Peyer's patch (tissue), 4 donors: Measurements from ENCODE around the gene IRS1.

Experiments used
- POLR2A ChIP-seq, 2 donors: fragments of 450-650 bp; IDR thresholded peaks; one replicate each; pipeline ENCODE4 v1.5.1; 2017; ENCODE audit warnings: antibody characterized with exemption in 2 of 2, mild to moderate bottlenecking in 2 of 2, moderate library complexity in 2 of 2
- TF ChIP-seq, protein P1 (sequence below), 6 experiments: fragments of 450-650 bp in 4 of 6; fragments of 200-600 bp in 2 of 6; sonication (generic) in 1 of 6; IDR thresholded peaks; one replicate each; pipeline ENCODE4 v1.5.1; 2017 to 2019; ENCODE audit warnings: antibody characterized with exemption in 6 of 6, mild to moderate bottlenecking in 3 of 6, moderate library complexity in 1 of 6

- TF ChIP-seq, protein P1, sequence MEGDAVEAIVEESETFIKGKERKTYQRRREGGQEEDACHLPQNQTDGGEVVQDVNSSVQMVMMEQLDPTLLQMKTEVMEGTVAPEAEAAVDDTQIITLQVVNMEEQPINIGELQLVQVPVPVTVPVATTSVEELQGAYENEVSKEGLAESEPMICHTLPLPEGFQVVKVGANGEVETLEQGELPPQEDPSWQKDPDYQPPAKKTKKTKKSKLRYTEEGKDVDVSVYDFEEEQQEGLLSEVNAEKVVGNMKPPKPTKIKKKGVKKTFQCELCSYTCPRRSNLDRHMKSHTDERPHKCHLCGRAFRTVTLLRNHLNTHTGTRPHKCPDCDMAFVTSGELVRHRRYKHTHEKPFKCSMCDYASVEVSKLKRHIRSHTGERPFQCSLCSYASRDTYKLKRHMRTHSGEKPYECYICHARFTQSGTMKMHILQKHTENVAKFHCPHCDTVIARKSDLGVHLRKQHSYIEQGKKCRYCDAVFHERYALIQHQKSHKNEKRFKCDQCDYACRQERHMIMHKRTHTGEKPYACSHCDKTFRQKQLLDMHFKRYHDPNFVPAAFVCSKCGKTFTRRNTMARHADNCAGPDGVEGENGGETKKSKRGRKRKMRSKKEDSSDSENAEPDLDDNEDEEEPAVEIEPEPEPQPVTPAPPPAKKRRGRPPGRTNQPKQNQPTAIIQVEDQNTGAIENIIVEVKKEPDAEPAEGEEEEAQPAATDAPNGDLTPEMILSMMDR (IDR thresholded peaks at IDR 0.05) = no peak
- no peak for TF ChIP-seq POLR2A (IDR thresholded peaks at IDR 0.05)
Measured at GRCh38 chr2:226831266-226831665, 31.6 kb upstream of the IRS1 start.
